ENCODE results near the gene KANK4.

KANK4 gene

GRCh38 chr1:62188111-62188510 lies 131.1 kb downstream of the KANK4 start:
- Histone ChIP-seq H3K4me1 (ENCODE audit: insufficient read depth, low read length) (no peaks in the 10 kb centered on the region), H3K79me2 (ENCODE audit: insufficient read depth, low read length) (no peaks in the 10 kb centered on the region), H3K27me3 (ENCODE audit: insufficient read depth, low read length, poor library complexity) (no peaks in the 10 kb centered on the region), H4K20me1 (ENCODE audit: insufficient read depth, low read length) (no peaks in the 10 kb centered on the region), H3K9ac (ENCODE audit: low read depth, low read length) (no peak overlapping the region), H3K36me3 (ENCODE audit: insufficient read depth, low read length) (no peaks in the 10 kb centered on the region), H3K27ac (ENCODE audit: low read length) (no peak overlapping the region), H3K9me3 (ENCODE audit: insufficient read depth, low read length, severe bottlenecking) (no peaks in the 10 kb centered on the region), H3K4me2 (ENCODE audit: insufficient read depth, low read length) (no peak overlapping the region), H2AFZ (ENCODE audit: low read depth, low read length) (no peak overlapping the region), H3K4me3 (ENCODE audit: low read depth in 1 of 2, low read length in 2 of 2) (no peak overlapping the region)
- no peak for DNase-seq
- ATAC-seq (ENCODE audit: insufficient read depth, low read depth) = no peak
- TF ChIP-seq CTCF (IDR thresholded peaks at IDR 0.05; ENCODE audit: borderline replicate concordance, extremely low read depth, low read length, poor library complexity, severe bottlenecking) = no peak
- TF ChIP-seq EZH2 (IDR thresholded peaks at IDR 0.05; ENCODE audit: borderline replicate concordance, low read depth, low read length, severe bottlenecking) = no peak

GRCh38 chr1:62187548-62187947 lies 131.7 kb downstream of the KANK4 start:
- Histone ChIP-seq H3K27ac (ENCODE audit: low read length) (no peak overlapping the region), H3K36me3 (ENCODE audit: insufficient read depth, low read length) (no peaks in the 10 kb centered on the region), H4K20me1 (ENCODE audit: insufficient read depth, low read length) (no peaks in the 10 kb centered on the region), H3K4me1 (ENCODE audit: insufficient read depth, low read length) (no peaks in the 10 kb centered on the region), H2AFZ (ENCODE audit: low read depth, low read length) (no peak overlapping the region), H3K4me3 (ENCODE audit: low read depth in 1 of 2, low read length in 2 of 2) (no peak overlapping the region), H3K4me2 (ENCODE audit: insufficient read depth, low read length) (no peak overlapping the region), H3K27me3 (ENCODE audit: insufficient read depth, low read length, poor library complexity) (no peaks in the 10 kb centered on the region), H3K79me2 (ENCODE audit: insufficient read depth, low read length) (no peaks in the 10 kb centered on the region), H3K9me3 (ENCODE audit: insufficient read depth, low read length, severe bottlenecking) (no peaks in the 10 kb centered on the region), H3K9ac (ENCODE audit: low read depth, low read length) (no peak overlapping the region)
- no peak for TF ChIP-seq CTCF (IDR thresholded peaks at IDR 0.05; ENCODE audit: borderline replicate concordance, extremely low read depth, low read length, poor library complexity, severe bottlenecking)
- no peak for TF ChIP-seq EZH2 (IDR thresholded peaks at IDR 0.05; ENCODE audit: borderline replicate concordance, low read depth, low read length, severe bottlenecking)
- DNase-seq = no peak
- no peak for ATAC-seq (ENCODE audit: insufficient read depth, low read depth)
